Embryonic facial prominence (tissue), 1 donor: Measurements from ENCODE around the gene MTG1.

ENCODE experiments used
- DNase-seq: peaks from one replicate; pipeline ENCODE4 v3.0.0-alpha.2; 2016; ENCODE audit errors: extremely low spot score

Gene MTG1

DNA sequence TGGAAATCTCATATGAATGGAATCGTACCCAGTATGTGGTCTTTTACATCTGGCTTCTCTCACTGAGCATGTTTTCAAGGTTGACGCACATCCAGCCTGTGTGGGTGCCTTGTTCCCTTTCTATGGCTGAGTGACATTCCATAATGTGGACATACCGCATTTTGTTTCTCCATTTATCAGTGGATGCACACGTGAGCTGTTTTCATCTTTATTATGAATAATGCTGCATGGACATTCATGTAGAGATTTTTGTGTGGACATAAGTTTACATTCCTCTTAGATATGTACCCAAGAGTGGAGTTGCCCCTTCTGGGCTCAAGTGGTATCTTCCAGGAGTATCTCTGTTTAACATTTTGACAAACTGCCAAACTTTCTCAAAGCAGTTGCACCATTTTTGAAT lies 58.5 kb downstream of the MTG1 start:
- DNase-seq = no peak

DNA sequence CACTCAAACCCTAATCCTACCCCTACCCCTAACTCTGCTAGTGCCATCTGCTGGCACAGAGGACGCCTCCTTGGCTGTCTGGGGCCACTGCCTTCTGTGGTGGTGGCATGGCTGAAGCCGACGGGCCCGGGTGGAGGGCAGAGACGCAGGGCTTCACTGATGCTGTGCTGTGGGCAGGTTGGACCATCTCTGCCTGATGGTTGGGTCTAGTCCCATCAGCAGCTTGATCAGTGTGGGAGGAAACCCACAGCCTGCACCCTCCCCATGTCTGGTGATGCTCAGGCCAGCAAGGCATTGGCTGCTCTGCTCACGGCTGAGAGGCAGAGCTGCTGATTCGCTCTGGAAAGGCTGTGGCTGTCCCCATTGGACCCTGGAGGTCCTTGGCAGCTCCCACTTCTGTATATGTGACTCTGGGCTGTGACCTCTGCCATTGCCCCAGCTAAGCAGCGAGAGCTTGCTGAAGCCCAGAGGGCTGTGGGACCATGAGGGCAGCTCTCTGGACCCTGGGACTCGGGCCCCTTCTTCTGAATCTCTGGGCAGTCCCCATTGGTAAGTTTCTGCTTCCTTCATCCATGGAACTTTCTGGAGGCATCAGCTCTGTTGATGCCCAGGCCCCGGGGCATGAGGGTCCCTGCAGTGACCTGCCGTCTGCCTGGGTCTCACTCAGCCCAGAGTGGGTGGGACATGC lies 59.7 kb downstream of the MTG1 start, which contains the start of gene SCART1:
Gene SCART1, plus strand, starts transcription at position 430 of the 688 bp plus-strand sequence. Its CDS starts 53 bp downstream, at position 483.
- no peak for DNase-seq

DNA sequence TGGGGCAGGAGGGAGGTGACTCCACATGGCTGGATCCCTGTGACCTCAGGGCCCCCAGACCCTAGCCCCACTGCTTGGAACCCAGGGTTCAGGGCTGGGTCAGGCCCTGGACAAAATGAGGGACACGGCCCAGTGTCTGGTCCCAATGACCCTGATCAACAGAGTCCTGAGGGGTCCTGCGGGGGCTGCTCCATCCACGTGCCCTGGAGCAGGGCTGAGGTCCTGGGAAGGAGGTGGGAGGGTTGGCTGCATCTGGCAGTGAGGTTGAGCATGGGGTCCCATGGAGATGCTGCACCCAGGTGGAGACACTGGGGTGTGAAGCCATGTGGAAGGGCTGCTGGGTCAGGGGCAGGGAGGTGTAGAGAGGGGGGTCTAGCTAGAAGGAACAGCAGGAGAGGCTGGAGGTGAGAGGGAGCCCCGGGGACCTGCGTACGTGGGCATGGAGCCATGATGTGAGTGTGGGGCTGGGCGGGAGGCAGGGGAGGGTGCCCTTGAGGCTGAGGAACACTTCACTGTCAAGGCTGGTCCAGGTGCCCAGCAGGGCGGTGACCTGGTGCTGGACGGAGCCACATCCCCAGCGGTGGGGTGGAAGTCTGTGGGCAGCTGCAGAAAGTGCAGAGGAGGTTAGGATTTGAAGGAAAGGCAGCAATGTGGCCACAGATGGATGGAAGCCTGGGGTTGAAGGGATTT lies 60.4 kb downstream of the MTG1 start:
- no peak for DNase-seq

DNA sequence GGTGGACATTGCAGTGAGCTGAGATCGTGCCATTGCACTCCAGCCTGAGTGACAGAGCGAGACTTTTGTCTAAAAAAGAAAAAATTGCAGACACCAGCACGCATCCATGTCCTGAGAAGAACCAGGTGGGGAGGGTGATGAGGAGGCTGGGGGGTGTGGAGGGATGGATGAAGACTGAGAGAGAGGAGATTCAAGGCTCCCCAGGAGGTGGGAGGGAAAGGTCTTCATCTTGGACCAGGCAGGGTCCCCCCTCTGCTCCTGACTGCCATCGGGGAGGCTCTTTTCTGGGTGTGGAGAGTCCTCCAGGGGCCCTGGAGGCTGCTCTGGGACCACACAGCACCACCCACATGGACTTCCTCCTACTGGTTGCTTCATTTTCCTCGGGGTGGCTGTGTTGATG lies 61.2 kb downstream of the MTG1 start:
- no peak for DNase-seq

DNA sequence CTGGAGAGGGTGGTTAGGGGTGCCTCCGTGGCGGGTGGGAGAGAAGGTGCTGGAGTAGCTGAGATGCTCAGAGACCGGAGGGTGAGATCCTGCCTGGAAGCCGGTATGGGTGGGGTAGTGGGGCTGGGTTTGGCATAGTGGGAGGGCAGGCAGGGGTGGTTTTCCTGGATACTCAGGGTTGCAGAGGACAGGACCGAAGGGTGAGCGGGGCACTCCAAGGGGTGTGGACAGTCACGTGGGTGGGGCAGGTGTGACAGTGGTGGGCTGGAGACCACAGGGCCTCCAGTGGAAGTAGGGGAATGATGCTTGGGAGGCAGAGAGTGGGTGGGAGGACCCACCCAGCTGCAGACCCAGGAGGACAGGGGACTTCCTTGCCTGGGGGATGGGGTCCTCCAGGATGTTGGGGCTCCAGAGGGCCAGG lies 61.7 kb downstream of the MTG1 start:
- DNase-seq = no peak

DNA sequence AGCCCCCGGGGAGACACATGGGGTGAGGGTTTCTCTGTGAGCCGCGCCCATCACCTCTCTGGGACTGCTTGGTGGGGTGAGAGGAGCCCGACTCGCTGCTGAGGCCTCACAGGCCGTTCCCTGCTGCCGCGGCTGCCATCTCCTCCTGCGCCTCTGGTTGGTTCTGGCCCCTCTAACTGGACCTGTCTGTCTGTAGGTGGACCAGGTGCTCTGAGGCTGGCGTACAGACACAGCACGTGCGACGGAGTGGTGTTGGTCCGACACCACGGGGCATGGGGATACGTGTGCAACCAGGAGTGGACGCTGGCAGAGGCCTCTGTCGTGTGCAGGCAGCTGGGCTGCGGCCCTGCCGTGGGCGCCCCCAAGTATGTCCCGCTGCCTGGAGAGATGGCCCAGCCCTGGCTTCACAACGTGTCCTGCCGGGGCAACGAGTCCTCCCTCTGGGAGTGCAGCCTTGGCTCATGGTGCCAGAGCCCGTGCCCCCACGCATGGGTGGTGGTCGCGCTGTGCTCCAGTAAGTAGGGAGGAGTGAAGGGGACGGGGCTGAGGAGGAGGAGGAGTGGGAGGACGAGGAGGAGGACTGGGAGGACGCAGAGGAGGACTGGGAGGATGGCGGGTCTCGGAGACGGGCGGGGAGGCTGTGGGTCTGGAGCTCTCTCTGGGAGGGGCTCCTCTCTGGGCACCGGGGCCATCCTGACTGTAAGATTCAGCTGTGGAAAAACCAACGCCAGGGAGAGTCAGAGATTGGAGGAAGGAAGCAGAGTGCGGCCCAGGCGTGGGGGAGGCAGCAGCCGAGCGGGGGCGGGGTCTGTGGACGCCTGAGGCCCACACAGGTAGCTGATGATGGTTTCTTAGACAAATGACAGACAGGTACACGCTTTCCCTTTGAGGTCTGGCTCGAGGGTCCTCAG lies 62.3 kb downstream of the MTG1 start:
- DNase-seq = no peak

DNA sequence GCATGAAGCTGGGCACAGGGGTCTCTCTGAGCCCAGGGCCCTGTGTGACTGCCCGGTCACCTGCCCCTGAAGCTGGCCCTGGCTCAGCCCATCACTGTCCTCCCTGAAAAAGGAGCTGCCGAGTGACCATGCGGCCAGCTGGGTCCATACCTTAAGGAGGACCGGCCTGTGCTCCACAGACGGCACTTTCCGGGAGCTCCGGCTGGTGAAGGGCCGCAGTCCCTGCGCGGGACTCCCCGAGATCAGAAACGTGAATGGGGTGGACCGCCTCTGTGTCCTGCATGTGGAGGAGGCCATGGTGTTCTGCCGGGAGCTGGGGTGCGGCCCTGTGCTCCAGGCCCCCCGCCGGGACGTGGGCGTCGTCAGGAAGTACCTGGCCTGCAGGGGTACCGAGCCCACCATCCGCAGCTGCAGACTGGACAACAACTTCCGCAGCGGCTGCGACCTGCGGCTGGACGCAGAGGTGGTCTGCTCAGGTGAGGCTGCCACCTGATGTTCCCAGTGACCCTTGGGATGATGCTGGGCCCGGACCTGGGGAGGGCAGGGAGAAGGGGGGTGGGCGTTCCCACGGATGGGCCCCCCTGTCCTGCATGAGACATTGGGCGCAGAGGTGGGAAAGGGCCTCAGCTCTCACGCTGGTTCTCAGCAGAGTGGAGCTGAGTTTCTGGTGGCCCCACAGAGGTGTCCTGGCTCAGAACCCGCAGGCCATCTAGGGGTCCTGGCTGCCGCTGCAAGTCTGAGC lies 63.3 kb downstream of the MTG1 start:
- no peak for DNase-seq

DNA sequence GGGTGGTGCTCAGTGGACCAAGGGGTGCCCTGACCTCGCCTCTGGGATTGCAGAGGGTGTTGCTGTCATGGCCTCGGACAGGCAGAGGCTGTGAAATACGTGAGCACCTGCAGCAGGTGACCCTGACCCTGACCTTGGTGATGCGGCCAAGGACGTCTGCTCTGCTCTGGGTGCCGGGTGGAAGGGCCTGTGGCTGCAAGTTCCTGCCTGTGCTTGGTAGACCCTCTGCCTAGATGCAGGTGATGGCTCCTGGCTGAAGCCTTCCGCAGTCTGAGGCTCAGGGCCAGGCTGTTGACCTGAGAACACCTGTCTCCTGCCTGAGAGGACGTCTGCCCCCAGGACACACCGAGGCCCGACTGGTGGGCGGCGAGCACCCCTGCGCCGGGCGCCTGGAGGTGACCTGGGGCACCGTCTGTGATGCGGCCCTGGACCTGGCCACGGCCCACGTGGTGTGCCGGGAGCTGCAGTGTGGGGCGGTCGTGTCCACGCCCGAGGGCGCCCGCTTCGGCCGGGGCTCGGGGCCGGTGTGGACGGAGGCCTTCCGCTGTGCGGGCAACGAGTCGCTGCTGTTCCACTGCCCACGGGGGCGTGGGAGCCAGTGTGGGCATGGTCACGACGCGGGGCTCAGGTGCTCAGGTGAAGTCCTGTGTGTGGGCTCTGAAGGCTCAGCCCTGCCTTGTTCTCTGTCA lies 64.2 kb downstream of the MTG1 start:
- DNase-seq = no peak

DNA sequence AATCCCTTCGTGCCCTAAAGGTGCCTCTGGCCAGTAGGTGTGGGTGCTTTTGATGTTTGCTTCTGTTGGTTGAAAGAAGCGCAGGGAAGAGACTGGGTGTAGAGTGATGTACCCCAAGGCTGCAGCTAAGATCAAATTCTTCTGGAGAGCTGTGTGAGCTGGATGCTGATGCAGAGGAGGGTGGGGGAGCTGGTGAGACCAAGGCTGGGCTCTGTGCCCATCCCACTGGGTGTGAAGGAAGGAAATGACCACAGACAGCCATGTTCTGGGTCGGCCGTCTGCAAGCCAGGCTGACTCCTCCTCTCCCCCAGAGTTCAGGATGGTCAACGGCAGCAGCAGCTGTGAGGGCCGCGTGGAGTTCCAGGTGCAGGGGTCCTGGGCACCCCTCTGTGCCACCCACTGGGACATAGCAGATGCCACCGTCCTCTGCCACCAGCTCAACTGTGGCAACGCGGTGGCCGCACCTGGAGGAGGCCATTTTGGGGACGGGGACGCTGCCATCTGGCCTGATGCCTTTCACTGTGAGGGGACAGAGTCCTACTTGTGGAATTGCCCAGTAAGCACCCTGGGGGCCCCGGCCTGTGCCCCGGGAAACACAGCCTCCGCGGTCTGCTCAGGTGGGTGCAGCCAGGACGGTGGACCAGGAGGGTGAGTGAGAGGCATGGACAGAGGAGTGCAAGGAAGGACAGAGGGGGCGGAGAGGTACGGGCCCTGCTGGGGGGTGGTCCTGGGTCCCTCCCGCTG lies 64.9 kb downstream of the MTG1 start:
- no peak for DNase-seq

DNA sequence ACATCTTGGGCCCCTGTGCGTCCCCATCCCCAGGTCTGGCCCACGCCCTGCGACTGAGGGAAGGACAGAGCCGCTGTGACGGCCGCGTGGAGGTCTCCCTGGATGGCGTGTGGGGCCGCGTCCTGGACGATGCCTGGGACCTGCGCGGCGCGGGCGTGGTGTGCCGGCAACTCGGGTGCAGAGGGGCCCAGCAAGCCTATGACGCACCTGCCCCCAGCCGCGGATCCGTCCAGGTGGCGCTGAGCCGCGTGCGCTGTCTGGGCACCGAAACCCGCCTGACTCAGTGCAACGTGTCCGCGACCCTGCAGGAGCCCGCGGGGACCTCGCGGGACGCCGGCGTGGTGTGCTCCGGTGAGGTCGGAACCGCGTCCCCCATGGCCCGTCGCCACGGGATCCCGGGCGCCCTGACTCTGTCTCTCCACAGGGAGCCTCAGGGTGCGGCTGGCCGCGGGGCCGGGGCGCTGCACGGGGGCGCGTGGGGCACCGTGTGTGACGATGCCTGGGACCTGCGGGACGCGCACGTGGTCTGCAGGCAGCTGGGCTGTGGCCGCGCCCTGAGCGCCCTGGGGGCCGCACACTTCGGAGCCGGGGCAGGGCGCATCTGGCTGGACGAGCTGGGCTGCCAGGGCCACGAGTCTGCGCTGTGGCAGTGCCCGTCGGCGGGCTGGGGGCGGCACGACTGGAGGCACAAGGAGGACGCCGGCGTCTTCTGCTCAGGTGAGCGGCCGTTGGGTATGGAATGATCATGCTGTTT lies 65.7 kb downstream of the MTG1 start:
- DNase-seq = no peak

DNA sequence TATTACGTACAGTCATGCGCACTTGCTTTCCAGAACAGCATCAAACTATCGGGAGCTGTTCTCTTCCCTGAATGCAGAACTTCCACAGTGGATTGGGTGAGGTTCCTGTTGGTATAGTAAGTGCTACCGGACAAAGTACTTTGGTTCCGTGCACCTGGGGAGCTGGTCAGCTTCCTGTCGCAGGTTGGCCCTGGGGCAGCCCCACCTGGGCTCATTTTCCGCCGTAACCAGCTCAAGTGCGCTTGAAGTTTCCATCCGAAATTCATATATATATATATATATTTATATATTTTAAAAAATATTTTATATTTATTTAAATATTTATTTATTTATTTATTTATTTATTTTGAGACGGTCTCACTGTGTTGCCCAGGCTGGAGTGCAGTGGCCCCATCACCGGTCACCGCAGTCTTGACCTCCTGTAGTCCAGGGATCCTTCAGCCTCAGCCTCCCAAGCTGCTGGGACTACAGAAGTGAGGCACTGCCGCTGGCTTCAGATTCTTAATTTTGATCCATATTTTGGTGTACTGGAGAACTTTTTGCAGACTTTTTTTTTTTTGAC lies 66.3 kb downstream of the MTG1 start:
- no peak for DNase-seq

DNA sequence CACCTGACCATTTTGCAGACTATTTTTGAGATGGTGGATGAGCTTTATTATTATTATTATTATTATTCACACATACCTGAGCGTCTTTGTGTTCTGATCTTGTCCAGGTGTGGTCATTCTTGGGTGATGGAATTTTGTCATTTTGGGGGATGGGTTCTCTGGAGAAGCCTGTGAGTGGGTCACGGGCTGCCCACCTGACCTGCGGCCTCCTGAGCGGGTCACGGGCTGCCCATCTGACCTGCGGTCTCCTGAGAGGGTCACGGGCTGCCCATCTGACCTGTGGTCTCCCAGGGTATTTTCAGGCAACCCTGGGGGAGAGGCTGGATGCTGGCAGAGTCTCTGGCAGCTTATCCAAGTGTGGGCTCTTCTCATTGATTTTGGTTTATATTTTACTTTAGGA lies 67.1 kb downstream of the MTG1 start:
- DNase-seq = no peak

DNA sequence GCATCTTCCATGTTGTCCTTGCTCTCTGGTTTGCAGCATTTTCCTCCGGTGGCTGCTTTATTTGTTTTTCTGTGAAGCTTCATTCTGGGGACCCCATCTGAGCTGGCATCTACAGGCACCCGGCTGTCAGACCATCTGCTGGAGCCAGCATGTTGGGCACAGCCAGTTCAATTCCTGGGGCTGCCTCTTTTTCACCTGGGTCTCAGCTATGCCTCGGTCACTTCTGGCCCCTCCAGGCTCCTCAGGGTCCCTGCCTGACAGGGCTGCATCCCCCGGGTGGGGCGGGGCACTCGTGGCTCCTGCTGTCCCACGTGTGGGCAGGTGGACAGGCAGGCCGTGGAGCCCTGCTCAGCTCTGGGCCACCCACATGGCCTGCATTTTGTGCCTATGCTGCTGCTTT lies 67.9 kb downstream of the MTG1 start:
- DNase-seq = no peak

DNA sequence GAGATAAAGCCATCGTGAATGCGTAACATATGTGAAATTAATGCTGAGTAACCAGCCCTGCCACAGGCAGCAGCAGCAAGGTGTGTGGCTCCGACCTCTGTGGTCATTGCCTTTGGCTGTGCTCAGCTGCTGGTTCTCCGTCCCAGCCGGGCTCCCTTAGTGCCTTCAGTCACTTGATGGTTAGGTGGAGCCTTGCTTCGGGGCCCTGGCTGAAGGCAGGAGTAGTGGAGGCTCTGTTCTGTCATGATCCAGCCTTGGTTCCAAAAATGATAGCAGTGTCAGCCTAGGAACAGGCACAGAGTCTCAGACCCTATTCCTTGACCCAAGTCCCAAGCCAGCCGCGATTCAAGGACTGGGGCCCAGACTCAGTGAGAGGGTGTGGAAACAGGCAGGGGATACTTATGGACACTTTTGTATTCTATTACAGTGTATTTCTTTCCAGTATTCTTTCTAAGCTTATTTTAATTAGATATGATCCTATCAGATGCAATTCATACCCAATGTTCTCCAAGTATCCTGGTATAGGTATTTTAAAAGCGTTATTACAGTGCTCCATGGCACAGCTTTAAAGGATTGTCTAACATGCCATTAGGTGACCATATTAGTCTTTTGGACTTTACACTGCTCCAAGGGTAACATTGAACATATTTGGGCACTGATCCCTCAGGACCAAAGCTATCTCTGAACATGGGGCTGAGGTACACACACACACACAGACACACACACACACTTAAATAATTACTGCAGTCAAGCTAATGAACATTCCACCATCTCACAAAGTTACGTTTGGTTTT lies 68.8 kb downstream of the MTG1 start:
- DNase-seq = no peak

DNA sequence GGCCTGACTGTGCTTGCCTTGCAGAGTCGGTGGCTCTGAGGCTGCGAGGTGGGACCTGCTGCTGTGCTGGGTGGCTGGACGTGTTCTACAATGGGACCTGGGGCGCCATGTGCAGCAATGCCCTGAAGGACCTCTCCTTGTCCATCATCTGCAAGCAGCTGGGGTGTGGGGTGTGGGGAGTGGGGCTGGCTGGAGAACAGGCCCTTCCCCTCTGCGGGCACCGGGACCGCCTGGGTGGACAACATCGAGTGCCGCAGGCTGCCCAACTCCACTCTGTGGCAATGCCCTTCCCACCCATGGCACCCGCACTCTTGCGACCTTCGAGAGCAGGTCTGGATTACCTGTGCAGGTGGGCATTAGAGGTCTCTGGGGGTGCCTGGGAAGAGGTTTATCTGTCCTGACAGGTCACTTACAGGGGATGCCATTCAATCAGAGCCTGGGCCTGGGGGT lies 70.7 kb downstream of the MTG1 start:
- DNase-seq = no peak

DNA sequence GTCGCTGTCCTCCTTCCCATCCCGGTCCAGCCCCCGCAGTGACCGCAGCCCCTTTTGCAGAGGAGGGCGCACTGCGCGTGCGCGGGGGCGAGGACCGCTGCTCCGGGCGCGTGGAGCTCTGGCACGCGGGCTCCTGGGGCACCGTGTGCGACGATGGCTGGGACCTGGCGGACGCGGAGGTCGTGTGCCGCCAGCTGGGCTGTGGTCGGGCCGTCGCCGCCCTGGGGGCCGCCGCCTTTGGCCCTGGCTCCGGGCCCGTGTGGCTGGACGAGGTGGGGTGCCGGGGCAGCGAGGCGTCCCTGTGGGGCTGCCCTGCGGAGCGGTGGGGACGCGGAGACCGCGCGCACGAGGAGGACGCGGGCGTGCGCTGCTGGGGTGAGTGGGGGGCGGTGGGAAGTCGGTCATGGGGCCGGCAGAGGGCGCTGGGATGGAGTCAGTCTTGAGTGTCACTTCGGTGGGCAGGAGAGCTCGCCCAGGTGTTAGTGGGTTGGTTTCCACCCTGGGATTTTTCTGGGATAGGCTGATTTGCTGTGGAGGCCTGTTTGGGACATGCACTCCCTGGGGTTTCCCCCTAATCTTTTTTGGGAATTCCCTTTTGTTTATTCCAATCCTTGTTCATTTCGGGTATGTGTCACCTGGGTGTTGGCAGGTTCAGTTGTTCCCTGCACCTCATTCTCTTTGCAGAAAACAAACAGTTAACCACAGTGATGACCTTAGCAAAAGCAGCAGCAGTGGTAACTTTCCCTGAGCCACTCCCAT lies 71.4 kb downstream of the MTG1 start:
- no peak for DNase-seq

DNA sequence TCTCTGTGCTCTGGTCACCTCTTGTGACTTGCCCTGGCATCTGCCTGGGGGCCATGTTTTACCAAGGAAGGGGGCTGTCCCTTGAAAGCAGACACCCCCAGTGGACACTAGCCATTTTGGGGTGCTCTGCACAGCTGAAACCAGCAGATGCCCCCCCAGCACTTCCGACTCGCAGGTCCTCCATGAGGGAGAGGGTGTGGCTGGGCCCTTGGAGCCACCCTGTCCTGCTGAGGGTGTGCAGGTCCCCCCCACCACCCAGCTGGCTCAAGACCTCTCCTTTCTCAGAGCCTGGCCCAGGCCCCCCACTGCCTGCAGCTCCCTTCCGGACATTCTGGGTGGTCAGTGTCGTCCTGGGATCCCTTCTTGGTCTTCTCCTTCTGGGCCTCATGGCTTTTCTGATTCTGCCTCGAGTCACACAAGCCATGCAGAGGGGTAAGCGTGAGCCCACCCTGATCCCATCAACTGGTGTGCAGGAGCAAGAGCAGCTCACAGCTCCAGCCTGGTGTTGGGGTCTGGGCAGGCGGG lies 72.1 kb downstream of the MTG1 start:
- DNase-seq = no peak
